H9 (cell line): ENCODE measurements around the gene SIN3B. TPM values are rescaled to one million over a fixed set of nuclear protein-coding genes. Genes with fewer than 3 reads are reported as not detected.

ENCODE experiments used
- DNase-seq: peaks from one replicate; pipeline ENCODE4 v3.0.0-alpha.2; 2017
- H2AFZ ChIP-seq: one replicate; pipeline ENCODE4 v1.6.1; 2013; ENCODE audit warnings: mild to moderate bottlenecking, low read length, control low read depth, moderate library complexity
- H2AK5ac ChIP-seq: 2 replicates; pipeline ENCODE4 v1.6.1; 2013; ENCODE audit warnings: low read length, control low read depth, mixed read lengths; ENCODE audit not compliant: insufficient read length
- H2BK120ac ChIP-seq: one replicate; pipeline ENCODE4 v1.6.1; 2013; ENCODE audit warnings: low read depth, mild to moderate bottlenecking, low read length, control low read depth, inconsistent platforms; ENCODE audit not compliant: poor library complexity, severe bottlenecking
- H2BK12ac ChIP-seq: 2 replicates; pipeline ENCODE4 v1.6.1; 2013; ENCODE audit warnings: low read length, control low read depth, mixed read lengths, low read depth; ENCODE audit not compliant: insufficient read length
- H2BK15ac ChIP-seq: 2 replicates; pipeline ENCODE4 v1.6.1; 2013; ENCODE audit warnings: low read depth, low read length, control low read depth
- H2BK20ac ChIP-seq: one replicate; pipeline ENCODE4 v1.6.1; 2013; ENCODE audit warnings: low read depth, mild to moderate bottlenecking, low read length, control low read depth, inconsistent platforms; ENCODE audit not compliant: poor library complexity, severe bottlenecking
- H2BK5ac ChIP-seq: 2 replicates; pipeline ENCODE4 v1.6.1; 2013; ENCODE audit warnings: low read length, control low read depth, mixed read lengths; ENCODE audit not compliant: insufficient read length
- H3K14ac ChIP-seq: 2 replicates; pipeline ENCODE4 v1.6.1; 2013; ENCODE audit warnings: low read length, control low read depth; ENCODE audit not compliant: insufficient read depth
- H3K18ac ChIP-seq: 2 replicates; pipeline ENCODE4 v1.6.1; 2013; ENCODE audit warnings: low read depth, mild to moderate bottlenecking, mixed read lengths, low read length, control low read depth; ENCODE audit not compliant: insufficient read length
- H3K23ac ChIP-seq: 2 replicates; pipeline ENCODE4 v1.6.1; 2013; ENCODE audit warnings: low read length, control low read depth, mixed read lengths, low read depth; ENCODE audit not compliant: insufficient read length
- H3K23me2 ChIP-seq: 2 replicates; pipeline ENCODE4 v1.6.1; 2013; ENCODE audit warnings: low read depth, mild to moderate bottlenecking, mixed read lengths, low read length, control low read depth; ENCODE audit not compliant: insufficient read length, poor library complexity, severe bottlenecking
- H3K27ac ChIP-seq: 2 replicates; pipeline ENCODE4 v1.5.1; 2013; ENCODE audit warnings: low read length, control low read depth, mixed read lengths, low read depth; ENCODE audit not compliant: insufficient read length
- H3K27me3 ChIP-seq: 2 replicates; pipeline ENCODE4 v1.6.1; 2013; ENCODE audit warnings: low read length, control low read depth, inconsistent platforms; ENCODE audit not compliant: insufficient read depth
- H3K4ac ChIP-seq: 2 replicates; pipeline ENCODE4 v1.6.1; 2013; ENCODE audit warnings: low read depth, mild to moderate bottlenecking, control low read depth, inconsistent platforms, low read length, moderate library complexity
- H3K4me1 ChIP-seq: 2 replicates; pipeline ENCODE4 v1.6.1; 2013; ENCODE audit warnings: low read length, control low read depth, inconsistent platforms; ENCODE audit not compliant: insufficient read depth
- H3K4me2 ChIP-seq: 2 replicates; pipeline ENCODE4 v1.6.1; 2013; ENCODE audit warnings: low read length, control low read depth, mixed read lengths; ENCODE audit not compliant: insufficient read length, insufficient read depth
- H3K56ac ChIP-seq: 2 replicates; pipeline ENCODE4 v1.6.1; 2013; ENCODE audit warnings: low read depth, mild to moderate bottlenecking, mixed read lengths, low read length, control low read depth; ENCODE audit not compliant: insufficient read length
- H3K79me1 ChIP-seq: 2 replicates; pipeline ENCODE4 v1.6.1; 2013; ENCODE audit warnings: low read depth, mild to moderate bottlenecking, moderate library complexity, low read length, control low read depth, inconsistent platforms; ENCODE audit not compliant: insufficient read depth, poor library complexity, severe bottlenecking
- H3K79me2 ChIP-seq: 2 replicates; pipeline ENCODE4 v1.6.1; 2013; ENCODE audit warnings: low read length, control low read depth, inconsistent platforms; ENCODE audit not compliant: insufficient read depth
- H3K9ac ChIP-seq: 2 replicates; pipeline ENCODE4 v1.6.1; 2013; ENCODE audit warnings: low read length, control low read depth, mixed read lengths; ENCODE audit not compliant: insufficient read length; ENCODE audit errors: extremely low read depth
- H3K9me3 ChIP-seq: one replicate; pipeline ENCODE4 v1.6.1; 2013; ENCODE audit warnings: low read depth, low read length, inconsistent platforms; ENCODE audit not compliant: control insufficient read depth
- H3T11ph ChIP-seq: one replicate; pipeline ENCODE4 v1.6.1; 2013; ENCODE audit warnings: mild to moderate bottlenecking, low read length, control low read depth, inconsistent platforms
- H4K20me1 ChIP-seq: one replicate; pipeline ENCODE4 v1.6.1; 2013; ENCODE audit not compliant: control insufficient read depth, insufficient read length, insufficient read depth
- H4K5ac ChIP-seq: 2 replicates; pipeline ENCODE4 v1.6.1; 2013; ENCODE audit warnings: low read depth, mild to moderate bottlenecking, mixed read lengths, low read length, control low read depth; ENCODE audit not compliant: insufficient read length
- H4K8ac ChIP-seq: replicated peaks from 2 replicates; pipeline ENCODE4 v1.6.1; 2013; ENCODE audit warnings: low read length, control low read depth, mixed read lengths, low read depth; ENCODE audit not compliant: insufficient read length
- H4K91ac ChIP-seq: 2 replicates; pipeline ENCODE4 v1.6.1; 2013; ENCODE audit warnings: low read depth, mild to moderate bottlenecking, moderate library complexity, mixed read lengths, low read length, control low read depth; ENCODE audit not compliant: insufficient read length
- H3K27ac Mint-ChIP-seq, 3 experiments: 2 replicates in 2 of 3; 3 replicates in 1 of 3; pipeline ENCODE4 v1.8.0; 2020 to 2021; ENCODE audit warnings: mixed read lengths in 3 of 3, mild to moderate bottlenecking in 1 of 3, moderate library complexity in 1 of 3
- H3K27me3 Mint-ChIP-seq: 2 replicates; pipeline ENCODE4 v1.8.0; 2021; ENCODE audit warnings: low read depth, mild to moderate bottlenecking, moderate library complexity, mixed read lengths
- H3K36me3 Mint-ChIP-seq, 3 experiments: 2 replicates in 2 of 3; 3 replicates in 1 of 3; pipeline ENCODE4 v1.8.0; 2020 to 2021; ENCODE audit warnings: low read depth in 3 of 3, mixed read lengths in 3 of 3; ENCODE audit not compliant: insufficient read depth in 1 of 3
- H3K4me1 Mint-ChIP-seq, 2 experiments: 2 replicates each; pipeline ENCODE4 v1.8.0; 2020; ENCODE audit warnings: mixed read lengths in 2 of 2
- H3K4me3 Mint-ChIP-seq, 2 experiments: 2 replicates in 1 of 2; 3 replicates in 1 of 2; pipeline ENCODE4 v1.8.0; 2020 to 2021; ENCODE audit warnings: mild to moderate bottlenecking in 2 of 2, mixed read lengths in 2 of 2, moderate library complexity in 1 of 2
- H3K9me3 Mint-ChIP-seq, 2 experiments: 2 replicates in 1 of 2; 3 replicates in 1 of 2; pipeline ENCODE4 v1.8.0; 2020; ENCODE audit warnings: mild to moderate bottlenecking in 2 of 2, mixed read lengths in 2 of 2, moderate library complexity in 1 of 2
- WGBS: extraction: QIAGEN DNeasy Blood & Tissue Kit; methylation state at CpG from one replicate; pipeline ENCODE4 v1.1.7; 2013; ENCODE audit warnings: missing lambda C conversion rate, low lambda C conversion rate, mixed read lengths; ENCODE audit not compliant: insufficient read length; ENCODE audit errors: extremely low coverage; 5-methylcytosine and 5-hydroxymethylcytosine counted together
- total RNA-seq: library from RNA; stranded (reverse); gene quantifications from 2 replicates; pipeline ENCODE4 v1.2.1, GENCODE V29; 2021
- TF ChIP-seq, protein P1 (sequence below): fragments of 200-600 bp; sonication (generic); conservative IDR thresholded peaks from 3 replicates; pipeline ENCODE4 v1.8.0; 2021; ENCODE audit warnings: antibody characterized with exemption, mild to moderate bottlenecking

Gene SIN3B
- total RNA-seq, 1 experiment from 2014 or later: 72.7 TPM

DNA sequence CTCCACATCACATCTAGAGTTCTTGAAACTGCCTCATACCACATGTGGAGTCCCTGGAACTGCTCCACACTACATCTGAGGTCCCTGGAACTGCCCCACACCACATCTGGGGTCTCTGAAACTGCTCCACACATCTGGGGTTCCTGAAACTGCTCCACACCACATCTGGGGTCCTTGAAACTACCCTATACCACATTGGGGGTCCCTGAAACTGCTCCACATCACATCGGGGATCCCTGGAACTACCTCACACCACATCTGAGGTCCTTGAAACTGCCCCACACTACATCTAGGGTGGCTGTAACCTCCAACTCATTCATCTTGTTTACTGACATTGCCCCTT lies 93.4 kb downstream of the SIN3B start:
- DNase-seq: no peak
- H3K4me1 Mint-ChIP-seq: no peaks in the 10 kb centered on the region
- TF ChIP-seq, protein P1, sequence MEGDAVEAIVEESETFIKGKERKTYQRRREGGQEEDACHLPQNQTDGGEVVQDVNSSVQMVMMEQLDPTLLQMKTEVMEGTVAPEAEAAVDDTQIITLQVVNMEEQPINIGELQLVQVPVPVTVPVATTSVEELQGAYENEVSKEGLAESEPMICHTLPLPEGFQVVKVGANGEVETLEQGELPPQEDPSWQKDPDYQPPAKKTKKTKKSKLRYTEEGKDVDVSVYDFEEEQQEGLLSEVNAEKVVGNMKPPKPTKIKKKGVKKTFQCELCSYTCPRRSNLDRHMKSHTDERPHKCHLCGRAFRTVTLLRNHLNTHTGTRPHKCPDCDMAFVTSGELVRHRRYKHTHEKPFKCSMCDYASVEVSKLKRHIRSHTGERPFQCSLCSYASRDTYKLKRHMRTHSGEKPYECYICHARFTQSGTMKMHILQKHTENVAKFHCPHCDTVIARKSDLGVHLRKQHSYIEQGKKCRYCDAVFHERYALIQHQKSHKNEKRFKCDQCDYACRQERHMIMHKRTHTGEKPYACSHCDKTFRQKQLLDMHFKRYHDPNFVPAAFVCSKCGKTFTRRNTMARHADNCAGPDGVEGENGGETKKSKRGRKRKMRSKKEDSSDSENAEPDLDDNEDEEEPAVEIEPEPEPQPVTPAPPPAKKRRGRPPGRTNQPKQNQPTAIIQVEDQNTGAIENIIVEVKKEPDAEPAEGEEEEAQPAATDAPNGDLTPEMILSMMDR: no peak
- H3K36me3 Mint-ChIP-seq: peaks cover 3 to 25% (median 12%) of the 10 kb centered on the region in 3 experiments; a peak in 6 of 7 replicates
- H2AK5ac ChIP-seq: no peak overlapping the region
- H3K79me2 ChIP-seq: no peaks in the 10 kb centered on the region
- no peak overlapping the region for H2BK12ac ChIP-seq
- no peak overlapping the region for H3K4me2 ChIP-seq
- peak overlapping the region in 2 of 3 experiments; percentile 25 to 53; a peak in 3 of 7 replicates for H3K27ac Mint-ChIP-seq
- H2BK15ac ChIP-seq: no peak overlapping the region
- no peak overlapping the region for H2BK5ac ChIP-seq
- H2BK120ac ChIP-seq: no peak overlapping the region
- no peaks in the 10 kb centered on the region for H4K20me1 ChIP-seq
- no peak overlapping the region for H2AFZ ChIP-seq
- no peak overlapping the region for H3T11ph ChIP-seq
- no peaks in the 10 kb centered on the region for H3K23me2 ChIP-seq
- H3K4me3 Mint-ChIP-seq: no peak overlapping the region; a peak in 1 of 5 replicates
- H2BK20ac ChIP-seq: no peak overlapping the region
- H3K9ac ChIP-seq: no peak overlapping the region
- H3K23ac ChIP-seq: no peak overlapping the region
- H3K14ac ChIP-seq: no peak overlapping the region
- no peak overlapping the region for H3K27ac ChIP-seq
- peaks cover 3% of the 10 kb centered on the region; the same call in 1 of the 2 replicates for H3K27me3 Mint-ChIP-seq
- no peaks in the 10 kb centered on the region for H3K79me1 ChIP-seq
- no peak overlapping the region for H4K8ac ChIP-seq
- H3K4me1 ChIP-seq: no peaks in the 10 kb centered on the region
- H3K9me3 Mint-ChIP-seq: peaks cover 9 to 23% of the 10 kb centered on the region in 2 experiments; a peak in 4 of 5 replicates
- H4K5ac ChIP-seq: no peak overlapping the region
- no peak overlapping the region for H4K91ac ChIP-seq
- no peak overlapping the region for H3K18ac ChIP-seq
- no peaks in the 10 kb centered on the region for H3K9me3 ChIP-seq
- no peak overlapping the region; the same call in 1 of the 2 replicates for H3K4ac ChIP-seq
- WGBS: no CpG with 5 or more reads among the region's 1 CpG
- no peak overlapping the region for H3K56ac ChIP-seq
- no peaks in the 10 kb centered on the region for H3K27me3 ChIP-seq
